PC-3 (cell line): ENCODE results near the gene SCMH1.

Source experiments
- EZH2 ChIP-seq: fragments of 300-600 bp; sonication (generic); IDR thresholded peaks from one replicate; pipeline ENCODE4 v1.6.1; 2017; ENCODE audit warnings: antibody characterized with exemption, mild to moderate bottlenecking, low read length; ENCODE audit not compliant: unreplicated experiment
- EZH2phosphoT487 ChIP-seq: fragments of 300-600 bp; sonication (generic); IDR thresholded peaks from 2 replicates; pipeline ENCODE4 v1.6.1; 2018; ENCODE audit warnings: mild to moderate bottlenecking, antibody characterized with exemption, low read length, borderline replicate concordance
- TF ChIP-seq, protein P1 (sequence below): fragments of 300-600 bp; sonication (generic); conservative IDR thresholded peaks from 2 replicates; pipeline ENCODE4 v1.5.1; 2017; ENCODE audit warnings: antibody characterized with exemption, low read depth, mild to moderate bottlenecking, low read length

DNA sequence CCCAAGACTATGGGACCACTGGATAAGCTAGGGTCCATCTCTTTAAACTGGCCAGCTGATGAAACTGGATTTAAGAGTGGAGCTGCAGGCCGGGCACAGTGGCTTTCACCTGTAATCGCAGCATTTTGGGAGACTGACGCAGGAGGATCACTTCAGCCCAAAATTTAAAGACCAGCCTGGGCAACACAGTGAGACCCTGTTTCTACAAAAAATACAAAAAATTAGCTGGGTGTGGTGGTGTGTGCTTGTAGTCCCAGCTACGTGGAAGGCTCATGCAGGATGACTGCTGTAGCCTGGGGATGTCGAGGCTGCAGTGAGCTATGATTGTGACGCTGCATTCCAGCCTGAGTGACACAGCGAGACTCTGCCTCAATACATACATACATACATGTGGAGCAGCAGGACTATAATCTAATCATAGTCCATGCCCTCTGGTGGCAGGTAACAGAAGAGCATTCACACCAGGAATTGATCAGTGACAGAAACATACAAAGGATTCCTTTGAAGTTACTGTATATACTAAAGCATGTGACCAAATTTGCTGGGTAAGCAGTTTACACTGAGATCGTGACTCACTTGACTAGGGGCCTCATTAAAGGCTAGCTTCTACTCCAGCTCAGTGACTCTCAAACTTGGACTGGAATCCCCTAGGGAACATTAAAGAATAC, 119.1 kb downstream of the SCMH1 start:
- TF ChIP-seq, protein P1, sequence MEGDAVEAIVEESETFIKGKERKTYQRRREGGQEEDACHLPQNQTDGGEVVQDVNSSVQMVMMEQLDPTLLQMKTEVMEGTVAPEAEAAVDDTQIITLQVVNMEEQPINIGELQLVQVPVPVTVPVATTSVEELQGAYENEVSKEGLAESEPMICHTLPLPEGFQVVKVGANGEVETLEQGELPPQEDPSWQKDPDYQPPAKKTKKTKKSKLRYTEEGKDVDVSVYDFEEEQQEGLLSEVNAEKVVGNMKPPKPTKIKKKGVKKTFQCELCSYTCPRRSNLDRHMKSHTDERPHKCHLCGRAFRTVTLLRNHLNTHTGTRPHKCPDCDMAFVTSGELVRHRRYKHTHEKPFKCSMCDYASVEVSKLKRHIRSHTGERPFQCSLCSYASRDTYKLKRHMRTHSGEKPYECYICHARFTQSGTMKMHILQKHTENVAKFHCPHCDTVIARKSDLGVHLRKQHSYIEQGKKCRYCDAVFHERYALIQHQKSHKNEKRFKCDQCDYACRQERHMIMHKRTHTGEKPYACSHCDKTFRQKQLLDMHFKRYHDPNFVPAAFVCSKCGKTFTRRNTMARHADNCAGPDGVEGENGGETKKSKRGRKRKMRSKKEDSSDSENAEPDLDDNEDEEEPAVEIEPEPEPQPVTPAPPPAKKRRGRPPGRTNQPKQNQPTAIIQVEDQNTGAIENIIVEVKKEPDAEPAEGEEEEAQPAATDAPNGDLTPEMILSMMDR = peak; percentile 72
- TF ChIP-seq EZH2 = no peak
- TF ChIP-seq EZH2phosphoT487 = no peak
